Liver (tissue), 3 donors: ENCODE measurements around the gene ZNF74.

Experiments
- FOXA1 ChIP-seq: IDR thresholded peaks from 2 replicates; pipeline ENCODE4 v1.6.1; 2016; ENCODE audit warnings: antibody characterized with exemption
- GABPA ChIP-seq, 2 donors: IDR thresholded peaks in 1 of 2; conservative IDR thresholded peaks in 1 of 2; 2 replicates each; pipeline ENCODE4 v1.6.1; 2016; ENCODE audit warnings: antibody characterized with exemption in 2 of 2, mild to moderate bottlenecking in 1 of 2, moderate library complexity in 1 of 2
- JUND ChIP-seq, 2 donors: IDR thresholded peaks; 2 replicates each; pipeline ENCODE4 v1.6.1; 2016; ENCODE audit warnings: antibody characterized with exemption in 2 of 2
- REST ChIP-seq: IDR thresholded peaks from 2 replicates; pipeline ENCODE4 v1.6.1; 2016; ENCODE audit warnings: antibody characterized with exemption, mild to moderate bottlenecking
- TF ChIP-seq, protein P1 (sequence below): fragments of 150-350 bp; IDR thresholded peaks from 2 replicates; pipeline ENCODE4 v1.5.1; 2017; ENCODE audit warnings: improper control_type of control experiment, low read depth, low read length; ENCODE audit not compliant: missing input control
- TF ChIP-seq, protein P2 (sequence below): IDR thresholded peaks from 2 replicates; pipeline ENCODE4 v1.6.1; 2016; ENCODE audit warnings: antibody characterized with exemption
- donor health status: healthy.
- donor health status: healthy.

DNA sequence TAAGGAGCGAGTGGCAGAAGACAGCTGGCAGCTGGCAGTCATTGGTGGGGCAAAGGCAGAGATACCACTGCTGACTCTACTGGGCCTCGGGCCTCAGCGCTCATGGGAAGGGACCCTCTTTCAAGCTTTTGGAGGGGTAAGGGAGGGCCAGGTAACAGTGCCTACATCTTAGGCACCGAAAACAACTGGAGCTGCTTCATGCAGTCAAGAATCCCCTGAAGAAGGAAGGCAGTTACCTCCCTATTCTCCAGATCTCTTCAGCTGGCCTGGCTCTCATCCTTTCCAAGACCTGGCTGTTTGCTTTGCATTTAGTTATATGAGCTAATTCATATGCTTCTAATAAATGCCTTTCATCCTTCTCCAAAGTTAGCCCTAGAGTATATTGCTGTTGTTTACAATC, 15.8 kb upstream of the ZNF74 start:
- TF ChIP-seq FOXA1 (no peak), JUND (IDR thresholded peaks at IDR 0.05) (no peak), GABPA (IDR thresholded peaks at IDR 0.05 in 1 of 2, conservative IDR thresholded peaks at IDR 0.05 in 1 of 2) (no peak), REST (no peak)
- TF ChIP-seq, protein P1, sequence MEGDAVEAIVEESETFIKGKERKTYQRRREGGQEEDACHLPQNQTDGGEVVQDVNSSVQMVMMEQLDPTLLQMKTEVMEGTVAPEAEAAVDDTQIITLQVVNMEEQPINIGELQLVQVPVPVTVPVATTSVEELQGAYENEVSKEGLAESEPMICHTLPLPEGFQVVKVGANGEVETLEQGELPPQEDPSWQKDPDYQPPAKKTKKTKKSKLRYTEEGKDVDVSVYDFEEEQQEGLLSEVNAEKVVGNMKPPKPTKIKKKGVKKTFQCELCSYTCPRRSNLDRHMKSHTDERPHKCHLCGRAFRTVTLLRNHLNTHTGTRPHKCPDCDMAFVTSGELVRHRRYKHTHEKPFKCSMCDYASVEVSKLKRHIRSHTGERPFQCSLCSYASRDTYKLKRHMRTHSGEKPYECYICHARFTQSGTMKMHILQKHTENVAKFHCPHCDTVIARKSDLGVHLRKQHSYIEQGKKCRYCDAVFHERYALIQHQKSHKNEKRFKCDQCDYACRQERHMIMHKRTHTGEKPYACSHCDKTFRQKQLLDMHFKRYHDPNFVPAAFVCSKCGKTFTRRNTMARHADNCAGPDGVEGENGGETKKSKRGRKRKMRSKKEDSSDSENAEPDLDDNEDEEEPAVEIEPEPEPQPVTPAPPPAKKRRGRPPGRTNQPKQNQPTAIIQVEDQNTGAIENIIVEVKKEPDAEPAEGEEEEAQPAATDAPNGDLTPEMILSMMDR, result no peak
- TF ChIP-seq, protein P2, sequence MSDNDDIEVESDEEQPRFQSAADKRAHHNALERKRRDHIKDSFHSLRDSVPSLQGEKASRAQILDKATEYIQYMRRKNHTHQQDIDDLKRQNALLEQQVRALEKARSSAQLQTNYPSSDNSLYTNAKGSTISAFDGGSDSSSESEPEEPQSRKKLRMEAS, result no peak
